Spleen (tissue), 13 donors: ENCODE data around the gene RPF1. TPM values are rescaled to one million over a fixed set of nuclear protein-coding genes. Genes with fewer than 3 reads are reported as not detected.

Experiments
- DNase-seq: peaks from one replicate; pipeline ENCODE4 v3.0.0-alpha.2; 2020
- H3K27ac ChIP-seq, 8 donors: fragments of 200-600 bp; sonication (generic) in 7 of 8; 1 replicate in 4 of 8; 2 replicates in 4 of 8; pipeline versions ENCODE4 v1.5.0 to v1.8.0; 2016 to 2021; ENCODE audit warnings: inconsistent platforms in 4 of 8, mild to moderate bottlenecking in 4 of 8, moderate library complexity in 1 of 8
- H3K27me3 ChIP-seq, 7 donors: fragments of 200-600 bp; sonication (generic) in 6 of 7; replicated peaks in 1 of 7; 1 replicate in 4 of 7; 2 replicates in 3 of 7; pipeline versions ENCODE4 v1.5.0 to v1.8.0; 2016 to 2021; ENCODE audit warnings: inconsistent platforms in 3 of 7, mild to moderate bottlenecking in 1 of 7
- H3K36me3 ChIP-seq, 6 donors: fragments of 200-600 bp; sonication (generic) in 5 of 6; 1 replicate in 4 of 6; 2 replicates in 2 of 6; pipeline versions ENCODE4 v1.5.0 to v1.8.0; 2016 to 2021; ENCODE audit warnings: inconsistent platforms in 2 of 6
- H3K4me1 ChIP-seq, 6 donors: fragments of 200-600 bp; sonication (generic) in 5 of 6; 1 replicate in 3 of 6; 2 replicates in 3 of 6; pipeline versions ENCODE4 v1.5.0 to v1.8.0; 2016 to 2021; ENCODE audit warnings: inconsistent platforms in 3 of 6
- H3K4me3 ChIP-seq, 8 donors: fragments of 200-600 bp; sonication (generic) in 7 of 8; 1 replicate in 4 of 8; 2 replicates in 4 of 8; pipeline versions ENCODE4 v1.5.0 to v1.8.0; 2016 to 2021; ENCODE audit warnings: inconsistent platforms in 4 of 8, mild to moderate bottlenecking in 4 of 8, moderate library complexity in 2 of 8
- H3K9me3 ChIP-seq, 8 donors: fragments of 200-600 bp; sonication (generic) in 7 of 8; 1 replicate in 4 of 8; 2 replicates in 4 of 8; pipeline versions ENCODE4 v1.5.0 to v1.8.0; 2016 to 2021; ENCODE audit warnings: inconsistent platforms in 4 of 8
- POLR2A ChIP-seq, 3 donors: fragments of 450-650 bp; IDR thresholded peaks; one replicate each; pipeline ENCODE4 v1.5.1; 2017; ENCODE audit warnings: antibody characterized with exemption in 3 of 3, mild to moderate bottlenecking in 1 of 3
- POLR2AphosphoS5 ChIP-seq, 3 donors: sonication (generic); formaldehyde crosslinking; IDR thresholded peaks; one replicate each; pipeline ENCODE4 v1.5.1; 2017; ENCODE audit warnings: antibody characterized with exemption in 3 of 3
- WGBS, 5 donors: extraction: QIAGEN DNeasy Blood & Tissue Kit in 3 of 5; methylation state at CpG; one replicate each; pipeline versions ENCODE4 v1.1.5 to v1.1.7; 2013 to 2018; 5-methylcytosine and 5-hydroxymethylcytosine counted together
- intact Hi-C: fragments of 100-400 bp; cut with DNase I; formaldehyde crosslinking; loops from one replicate; pipeline ENCODE4 v1.15.0; 2023; ENCODE audit warnings: low total_unique reads
- long read RNA-seq, 2 donors: transcript quantifications; one replicate each; lab custom pipeline, GENCODE V29; 2026
- polyA plus RNA-seq, 3 donors: library from polyadenylated mRNA; stranded (reverse); fragments of 200-250 nt; gene quantifications; one replicate each; pipeline ENCODE4 v1.2.1, GENCODE V29; 2013
- total RNA-seq, 7 donors: library from RNA; depleted of rRNA in 3 of 7; stranded (reverse); fragments of >200 nt in 3 of 7; fragmentation: NEBNext Ultra II Directional in 4 of 7; extraction: Animal tissue kit (Norgen Biotek cat#: 25700) in 4 of 7; gene quantifications; one replicate each; pipeline versions ENCODE4 v1.1.0 to v1.2.1, GENCODE V29; 2016 to 2021
- TF ChIP-seq, protein P1 (sequence below), 11 experiments: fragments of 200-600 bp in 7 of 11; fragments of 450-650 bp in 4 of 11; sonication (generic) in 4 of 11; IDR thresholded peaks in 8 of 11; conservative IDR thresholded peaks in 3 of 11; 1 replicate in 7 of 11; 2 replicates in 4 of 11; pipeline versions ENCODE4 v1.4.0 to v1.8.0; 2016 to 2021; ENCODE audit warnings: antibody characterized with exemption in 11 of 11, inconsistent platforms in 4 of 11, mild to moderate bottlenecking in 1 of 11
- donor health status: healthy with polysubstance abuse.
- donor health status: DM: no; HTN: no; CAD: no; lungs with moderate emphysema.
- donor health status: DM: no; HTN: no; CAD: no.
- donor health status: Bipolar disorder and iron deficiency.
- donor health status: healthy.
- donor health status: DM: no; HTN: no; CAD: no.
- donor health status: DM: yes; HTN: yes; CAD: no.

The RPF1 gene
- total RNA-seq: 10 to 100 TPM; 22.4 to 54.8 (median 26.5) TPM
- 10 to 100 TPM; 28.7 to 38.1 (median 29.8) TPM for polyA plus RNA-seq
- long read RNA-seq, donor 1, transcript RPF1-201 (9 exons, 1,385 nt): major isoform, 19 of 595 reads
- long read RNA-seq, donor 1, partial matches to known transcripts: 561 of 595 reads
- long read RNA-seq, donor 1, other reads (novel, unspliced or antisense): 14 of 595 reads
- long read RNA-seq, donor 2, transcript RPF1-201 (9 exons, 1,385 nt): major isoform, 18 of 30 reads
- long read RNA-seq, donor 2, partial matches to known transcripts: 12 of 30 reads
- long read RNA-seq, donor 2, other reads (novel, unspliced or antisense): 0 of 30 reads

GRCh38 chr1:84478876-84479868 is at the start of gene RPF1:
RPF1 (plus strand) TSS chr1:84479266; CDS start chr1:84479282, 16 bp downstream.
- H3K4me3 ChIP-seq: peak within 1 kb of the TSS; percentile 62 to 83 (median 75)
- H3K27me3 ChIP-seq: peaks cover 0 to 22% (median 0%) of the 10 kb centered on the region in 7 donors
- intact Hi-C loops: no loop called here
- H3K4me1 ChIP-seq: peaks cover 23 to 53% (median 31%) of the 10 kb centered on the region in 6 donors
- peak within 1 kb of the TSS; percentile 84 to 94 (median 90) for H3K27ac ChIP-seq
- 5 to 6% (median 5%) methylated on average over 45 to 51 of the region's 51 CpGs for WGBS, 5 donors
- TF ChIP-seq POLR2A (IDR thresholded peaks at IDR 0.05) (peak in 1 of 3 donors; percentile 47), POLR2AphosphoS5 (IDR thresholded peaks at IDR 0.05) (peak; percentile 87 to 97 (median 90))
- TF ChIP-seq, protein P1, sequence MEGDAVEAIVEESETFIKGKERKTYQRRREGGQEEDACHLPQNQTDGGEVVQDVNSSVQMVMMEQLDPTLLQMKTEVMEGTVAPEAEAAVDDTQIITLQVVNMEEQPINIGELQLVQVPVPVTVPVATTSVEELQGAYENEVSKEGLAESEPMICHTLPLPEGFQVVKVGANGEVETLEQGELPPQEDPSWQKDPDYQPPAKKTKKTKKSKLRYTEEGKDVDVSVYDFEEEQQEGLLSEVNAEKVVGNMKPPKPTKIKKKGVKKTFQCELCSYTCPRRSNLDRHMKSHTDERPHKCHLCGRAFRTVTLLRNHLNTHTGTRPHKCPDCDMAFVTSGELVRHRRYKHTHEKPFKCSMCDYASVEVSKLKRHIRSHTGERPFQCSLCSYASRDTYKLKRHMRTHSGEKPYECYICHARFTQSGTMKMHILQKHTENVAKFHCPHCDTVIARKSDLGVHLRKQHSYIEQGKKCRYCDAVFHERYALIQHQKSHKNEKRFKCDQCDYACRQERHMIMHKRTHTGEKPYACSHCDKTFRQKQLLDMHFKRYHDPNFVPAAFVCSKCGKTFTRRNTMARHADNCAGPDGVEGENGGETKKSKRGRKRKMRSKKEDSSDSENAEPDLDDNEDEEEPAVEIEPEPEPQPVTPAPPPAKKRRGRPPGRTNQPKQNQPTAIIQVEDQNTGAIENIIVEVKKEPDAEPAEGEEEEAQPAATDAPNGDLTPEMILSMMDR (IDR thresholded peaks at IDR 0.05 in 8 of 11, conservative IDR thresholded peaks at IDR 0.05 in 3 of 11): peak in 3 of 11 experiments; percentile 4 to 16 (median 12)
- H3K36me3 ChIP-seq: peaks cover 0 to 33% (median 14%) of the 10 kb centered on the region in 6 donors
- peak; percentile 94 for DNase-seq
- H3K9me3 ChIP-seq: peaks cover 0 to 9% (median 0%) of the 10 kb centered on the region in 8 donors

- no peaks in the 10 kb centered on the region for H3K27me3 ChIP-seq
- intact Hi-C loops: loop anchor here (5.0 to 10.0 kb wide), 2 partner anchors 288 to 324 kb away; partner anchors contain the start of gene PRKACB
- peak overlapping the region in 4 of 8 donors; percentile 3 to 36 (median 14) for H3K27ac ChIP-seq
- TF ChIP-seq, protein P1 (IDR thresholded peaks at IDR 0.05 in 8 of 11, conservative IDR thresholded peaks at IDR 0.05 in 3 of 11): no peak
- TF ChIP-seq POLR2A (IDR thresholded peaks at IDR 0.05) (no peak), POLR2AphosphoS5 (IDR thresholded peaks at IDR 0.05) (no peak)
- no peak overlapping the region for H3K4me3 ChIP-seq
- DNase-seq: no peak
- 49 to 84% (median 59%) methylated on average over 2 of the region's 2 CpGs for WGBS, 5 donors
- H3K9me3 ChIP-seq: peaks cover 0 to 14% (median 10%) of the 10 kb centered on the region in 8 donors
- H3K36me3 ChIP-seq: no peaks in the 10 kb centered on the region
- H3K4me1 ChIP-seq: peaks cover 7 to 27% (median 25%) of the 10 kb centered on the region in 6 donors
These were observed 48.5 kb upstream of the RPF1 start for GRCh38 chr1:84430546-84430945.

- Histone ChIP-seq H3K4me3 (peak overlapping the region in 5 of 8 donors; percentile 9 to 52 (median 20)), H3K27ac (peak overlapping the region in 5 of 8 donors; percentile 23 to 75 (median 62)), H3K36me3 (no peaks in the 10 kb centered on the region), H3K9me3 (peaks cover 0 to 14% (median 10%) of the 10 kb centered on the region in 8 donors), H3K4me1 (peaks cover 13 to 53% (median 43%) of the 10 kb centered on the region in 6 donors), H3K27me3 (no peaks in the 10 kb centered on the region)
- DNase-seq: no peak
- WGBS, 5 donors: 16 to 33% (median 18%) methylated on average over 11 of the region's 11 CpGs
- TF ChIP-seq, protein P1 (IDR thresholded peaks at IDR 0.05 in 8 of 11, conservative IDR thresholded peaks at IDR 0.05 in 3 of 11): peak; percentile 36 to 79 (median 69)
- no peak for TF ChIP-seq POLR2AphosphoS5 (IDR thresholded peaks at IDR 0.05)
- intact Hi-C loops: loop anchor here (5.0 to 10.0 kb wide), 2 partner anchors 291 to 321 kb away; partner anchors contain the start of gene PRKACB
These were observed 45.6 kb upstream of the RPF1 start for GRCh38 chr1:84433258-84434080.
